ENCODE results near the gene ABHD5. TPM values are rescaled to one million over a fixed set of nuclear protein-coding genes. Genes with fewer than 3 reads are reported as not detected.

Gene ABHD5
- total RNA-seq, 1 experiment from 2014 or later, result 29.5 TPM

GRCh38 chr3:43755516-43756200 lies 64.9 kb downstream of the ABHD5 start:
- Histone ChIP-seq H3K9me2 (replicated peaks; ENCODE audit: low read length) (no peaks in the 10 kb centered on the region), H3K36me3 (ENCODE audit: low read depth, low read length) (no peaks in the 10 kb centered on the region), H3F3A (ENCODE audit: low read length, unreplicated experiment) (no peaks in the 10 kb centered on the region), H2AFZ (ENCODE audit: low read length) (no peak overlapping the region), H3K9me3 (ENCODE audit: low read length) (no peaks in the 10 kb centered on the region), H3K4me2 (ENCODE audit: low read length) (no peak overlapping the region), H3K4me3 (ENCODE audit: low read length) (no peak overlapping the region), H3K27ac (ENCODE audit: low read length) (no peak overlapping the region), H3K4me1 (ENCODE audit: insufficient read depth, low read length) (peaks cover 53% of the 10 kb centered on the region), H3K9ac (ENCODE audit: low read length) (no peak overlapping the region), H3K27me3 (ENCODE audit: low read length) (no peaks in the 10 kb centered on the region), H3K79me2 (ENCODE audit: low read length) (no peaks in the 10 kb centered on the region), H4K20me1 (ENCODE audit: low read length) (no peaks in the 10 kb centered on the region)
- ChIA-PET POLR2A (ENCODE audit: unreplicated experiment) (no interaction called here), CTCF (no interaction called here)
- no TSS peak for BruUV-seq (replicated peaks)
- TF ChIP-seq EZH2phosphoT487 (IDR thresholded peaks at IDR 0.05; ENCODE audit: borderline replicate concordance, low read length), result no peak
- TF ChIP-seq CTCF (conservative IDR thresholded peaks at IDR 0.05; ENCODE audit: low read depth, low read length), result no peak
- TF ChIP-seq EZH2 (IDR thresholded peaks at IDR 0.05; ENCODE audit: low read length, unreplicated experiment), result no peak
- DNase-seq (no peak), ATAC-seq (no peak)
- intact Hi-C loops (cut with micrococcal nuclease), result loop anchor here (10.0 kb wide), 1 partner anchor 591 kb away; no protein-coding TSS in a partner anchor

- Histone ChIP-seq H3K4me2 (ENCODE audit: low read length) (no peak overlapping the region), H3K27me3 (ENCODE audit: low read length) (no peaks in the 10 kb centered on the region), H3K27ac (ENCODE audit: low read length) (no peak overlapping the region), H3K9me3 (ENCODE audit: low read length) (no peaks in the 10 kb centered on the region), H3K9me2 (replicated peaks; ENCODE audit: low read length) (no peaks in the 10 kb centered on the region), H2AFZ (ENCODE audit: low read length) (no peak overlapping the region), H3K4me1 (ENCODE audit: insufficient read depth, low read length) (peaks cover 50% of the 10 kb centered on the region), H3K36me3 (ENCODE audit: low read depth, low read length) (no peaks in the 10 kb centered on the region), H3K9ac (ENCODE audit: low read length) (no peak overlapping the region), H3K79me2 (ENCODE audit: low read length) (no peaks in the 10 kb centered on the region), H4K20me1 (ENCODE audit: low read length) (no peaks in the 10 kb centered on the region), H3K4me3 (ENCODE audit: low read length) (no peak overlapping the region), H3F3A (ENCODE audit: low read length, unreplicated experiment) (no peaks in the 10 kb centered on the region)
- TF ChIP-seq CTCF (conservative IDR thresholded peaks at IDR 0.05; ENCODE audit: low read depth, low read length) (no peak), EZH2phosphoT487 (IDR thresholded peaks at IDR 0.05; ENCODE audit: borderline replicate concordance, low read length) (no peak), EZH2 (IDR thresholded peaks at IDR 0.05; ENCODE audit: low read length, unreplicated experiment) (no peak)
- intact Hi-C loops (cut with micrococcal nuclease), result loop anchor here (10.0 kb wide), 1 partner anchor 593 kb away; no protein-coding TSS in a partner anchor
- DNase-seq, result no peak
- ChIA-PET POLR2A (ENCODE audit: unreplicated experiment) (interaction anchor here (0.6 kb wide), 1 partner anchor 68 kb away, joined by 4 read pairs; no protein-coding TSS in a partner anchor), CTCF (no interaction called here)
- no TSS peak for BruUV-seq (replicated peaks)
- no peak for ATAC-seq
Observed at GRCh38 chr3:43757666-43758321, 67.1 kb downstream of the ABHD5 start.
